Esophagus muscularis mucosa (tissue), 4 donors: ENCODE data around the gene ZNF202.

Source experiments
- CTCF ChIP-seq, 3 experiments: fragments of 200-600 bp in 2 of 3; fragments of 450-650 bp in 1 of 3; sonication (generic) in 2 of 3; IDR thresholded peaks; one replicate each; pipeline ENCODE4 v1.5.1; 2017 to 2019; ENCODE audit warnings: antibody characterized with exemption in 3 of 3, mild to moderate bottlenecking in 2 of 3, moderate library complexity in 1 of 3
- EP300 ChIP-seq: sonication (generic); formaldehyde crosslinking; IDR thresholded peaks from one replicate; pipeline ENCODE4 v1.6.1; 2017; ENCODE audit warnings: antibody characterized with exemption
- POLR2AphosphoS5 ChIP-seq, 2 donors: sonication (generic); formaldehyde crosslinking; IDR thresholded peaks; one replicate each; pipeline ENCODE4 v1.6.1; 2017; ENCODE audit warnings: antibody characterized with exemption in 2 of 2

DNA sequence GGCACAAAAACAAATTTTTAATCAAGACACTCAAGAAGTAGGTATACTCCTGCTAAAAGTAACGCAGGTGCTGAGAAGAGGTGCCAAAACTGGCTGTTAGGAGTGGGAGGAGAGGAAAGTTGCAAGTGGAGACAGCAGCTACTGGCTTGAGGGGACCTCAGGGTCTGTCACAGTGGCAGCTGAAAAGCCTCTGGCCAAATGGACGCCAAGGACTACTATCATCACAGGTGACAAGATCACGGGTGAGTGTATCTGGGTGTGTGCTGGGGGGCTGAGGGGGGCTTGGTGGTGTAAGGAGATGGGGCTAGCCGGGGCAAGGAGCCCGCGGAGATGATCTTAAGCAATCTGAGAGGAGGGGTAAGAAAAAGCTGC lies 687 bp downstream of the ZNF202 start:
- no peak for TF ChIP-seq CTCF (IDR thresholded peaks at IDR 0.05)
- TF ChIP-seq POLR2AphosphoS5 (IDR thresholded peaks at IDR 0.05): no peak
- no peak for TF ChIP-seq EP300
